GM21723 (cell line): ENCODE results near the gene HBM.
"Not testable (repeated sequence)": the region's sequence is repeated elsewhere in the genome, so short reads cannot be mapped to it uniquely, and the experiment has no call there.

ENCODE experiments used
- ATAC-seq: cut with Tn5 transposase; IDR thresholded peaks from one replicate; pipeline ENCODE4 v1.9.1; 2021; ENCODE audit warnings: mild to moderate bottlenecking, moderate library complexity; ENCODE audit not compliant: unreplicated experiment

The HBM gene

DNA sequence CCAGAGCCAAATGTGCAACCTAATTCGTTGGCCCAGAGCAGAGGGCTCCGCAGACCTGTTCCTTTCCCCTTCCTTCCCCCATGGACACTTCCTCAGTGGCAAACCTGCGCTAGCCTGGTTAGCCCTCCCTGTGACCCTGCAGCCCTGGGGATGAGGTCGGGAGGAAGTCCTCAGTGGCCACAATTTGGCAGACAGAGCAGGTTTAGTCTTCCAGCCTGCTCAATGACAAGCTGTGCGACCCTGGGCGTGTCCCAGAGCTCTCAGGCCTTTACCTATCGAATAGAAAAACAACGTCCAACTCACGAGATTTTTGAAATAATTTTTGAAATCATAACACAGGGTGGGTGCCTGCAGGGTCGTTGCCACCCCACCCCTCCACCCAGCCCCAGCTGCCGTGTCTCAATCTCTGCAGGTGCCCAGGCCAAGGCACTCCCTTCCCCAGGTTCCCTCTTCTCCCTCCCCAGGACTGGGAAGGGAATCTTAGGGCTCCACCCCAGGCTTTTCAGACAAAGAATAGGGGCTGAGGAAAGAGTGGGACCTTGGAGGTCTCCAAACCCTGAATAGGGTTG lies 1.4 kb downstream of the HBM start:
- no peak for ATAC-seq

DNA sequence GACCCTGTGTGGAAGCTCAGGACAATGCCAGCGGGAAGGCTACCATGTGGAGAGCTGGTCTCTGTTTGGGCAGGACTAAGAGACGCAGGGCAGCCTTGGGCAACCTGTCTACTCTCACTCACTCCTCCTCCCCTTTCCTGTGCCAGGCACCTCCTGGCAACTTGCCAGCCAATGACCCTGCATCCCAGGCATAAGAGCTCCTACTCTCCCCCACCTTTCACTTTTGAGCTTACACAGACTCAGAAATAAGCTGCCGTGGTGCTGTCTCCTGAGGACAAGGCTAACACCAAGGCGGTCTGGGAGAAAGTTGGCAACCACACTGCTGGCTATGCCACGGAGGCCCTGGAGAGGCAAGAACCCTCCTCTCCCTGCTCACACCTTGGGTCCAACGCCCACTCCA lies 2.6 kb downstream of the HBM start:
- no peak for ATAC-seq

DNA sequence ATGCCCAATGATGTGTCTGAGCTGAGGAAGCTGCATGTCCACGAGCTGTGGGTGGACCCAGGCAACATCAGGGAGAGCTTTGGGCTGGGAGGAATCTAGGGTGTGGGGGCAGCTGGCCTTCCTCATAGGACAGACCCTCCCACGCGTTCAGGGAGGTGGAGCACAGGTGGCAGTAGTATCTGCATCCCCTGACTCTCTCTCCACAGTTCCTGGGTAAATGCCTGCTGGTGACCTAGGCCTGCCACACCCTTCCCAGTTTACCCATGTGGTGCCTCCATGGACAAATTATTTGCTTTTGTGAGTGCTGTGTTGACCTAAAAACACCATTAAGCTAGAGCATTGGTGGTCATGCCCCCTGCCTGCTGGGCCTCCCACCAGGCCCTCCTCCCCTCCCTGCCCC lies 3.2 kb downstream of the HBM start:
- ATAC-seq, result no peak

DNA sequence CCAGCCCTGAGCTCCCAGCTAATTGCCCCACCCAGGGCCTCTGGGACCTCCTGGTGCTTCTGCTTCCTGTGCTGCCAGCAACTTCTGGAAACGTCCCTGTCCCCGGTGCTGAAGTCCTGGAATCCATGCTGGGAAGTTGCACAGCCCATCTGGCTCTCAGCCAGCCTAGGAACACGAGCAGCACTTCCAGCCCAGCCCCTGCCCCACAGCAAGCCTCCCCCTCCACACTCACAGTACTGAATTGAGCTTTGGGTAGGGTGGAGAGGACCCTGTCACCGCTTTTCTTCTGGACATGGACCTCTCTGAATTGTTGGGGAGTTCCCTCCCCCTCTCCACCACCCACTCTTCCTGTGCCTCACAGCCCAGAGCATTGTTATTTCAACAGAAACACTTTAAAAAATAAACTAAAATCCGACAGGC lies 4.3 kb downstream of the HBM start:
- ATAC-seq, result not testable (repeated sequence)

DNA sequence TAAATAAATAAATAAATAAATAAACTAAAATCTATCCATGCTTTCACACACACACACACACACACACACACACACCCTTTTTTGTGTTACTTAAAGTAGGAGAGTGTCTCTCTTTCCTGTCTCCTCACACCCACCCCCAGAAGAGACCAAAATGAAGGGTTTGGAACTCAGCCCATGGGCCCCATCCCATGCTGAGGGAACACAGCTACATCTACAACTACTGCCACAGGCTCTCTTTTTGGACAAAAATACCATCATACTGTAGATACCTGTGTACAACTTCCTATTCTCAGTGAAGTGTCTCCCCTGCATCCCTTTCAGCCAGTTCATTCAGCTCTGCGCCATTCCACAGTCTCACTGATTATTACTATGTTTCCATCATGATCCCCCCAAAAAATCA lies 5.0 kb downstream of the HBM start:
- ATAC-seq, result no peak

DNA sequence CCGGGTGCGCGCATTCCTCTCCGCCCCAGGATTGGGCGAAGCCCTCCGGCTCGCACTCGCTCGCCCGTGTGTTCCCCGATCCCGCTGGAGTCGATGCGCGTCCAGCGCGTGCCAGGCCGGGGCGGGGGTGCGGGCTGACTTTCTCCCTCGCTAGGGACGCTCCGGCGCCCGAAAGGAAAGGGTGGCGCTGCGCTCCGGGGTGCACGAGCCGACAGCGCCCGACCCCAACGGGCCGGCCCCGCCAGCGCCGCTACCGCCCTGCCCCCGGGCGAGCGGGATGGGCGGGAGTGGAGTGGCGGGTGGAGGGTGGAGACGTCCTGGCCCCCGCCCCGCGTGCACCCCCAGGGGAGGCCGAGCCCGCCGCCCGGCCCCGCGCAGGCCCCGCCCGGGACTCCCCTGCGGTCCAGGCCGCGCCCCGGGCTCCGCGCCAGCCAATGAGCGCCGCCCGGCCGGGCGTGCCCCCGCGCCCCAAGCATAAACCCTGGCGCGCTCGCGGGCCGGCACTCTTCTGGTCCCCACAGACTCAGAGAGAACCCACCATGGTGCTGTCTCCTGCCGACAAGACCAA lies 6.7 kb downstream of the HBM start, which contains the start of gene HBA2:
HBA2 (plus strand) TSS at position 503 of the 568 bp plus-strand sequence; CDS start at position 540, 37 bp downstream.
- not testable (repeated sequence) for ATAC-seq

DNA sequence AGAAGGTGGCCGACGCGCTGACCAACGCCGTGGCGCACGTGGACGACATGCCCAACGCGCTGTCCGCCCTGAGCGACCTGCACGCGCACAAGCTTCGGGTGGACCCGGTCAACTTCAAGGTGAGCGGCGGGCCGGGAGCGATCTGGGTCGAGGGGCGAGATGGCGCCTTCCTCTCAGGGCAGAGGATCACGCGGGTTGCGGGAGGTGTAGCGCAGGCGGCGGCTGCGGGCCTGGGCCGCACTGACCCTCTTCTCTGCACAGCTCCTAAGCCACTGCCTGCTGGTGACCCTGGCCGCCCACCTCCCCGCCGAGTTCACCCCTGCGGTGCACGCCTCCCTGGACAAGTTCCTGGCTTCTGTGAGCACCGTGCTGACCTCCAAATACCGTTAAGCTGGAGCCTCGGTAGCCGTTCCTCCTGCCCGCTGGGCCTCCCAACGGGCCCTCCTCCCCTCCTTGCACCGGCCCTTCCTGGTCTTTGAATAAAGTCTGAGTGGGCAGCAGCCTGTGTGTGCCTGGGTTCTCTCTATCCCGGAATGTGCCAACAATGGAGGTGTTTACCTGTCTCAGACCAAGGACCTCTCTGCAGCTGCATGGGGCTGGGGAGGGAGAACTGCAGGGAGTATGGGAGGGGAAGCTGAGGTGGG lies 7.6 kb downstream of the HBM start:
- ATAC-seq, result not testable (repeated sequence)

DNA sequence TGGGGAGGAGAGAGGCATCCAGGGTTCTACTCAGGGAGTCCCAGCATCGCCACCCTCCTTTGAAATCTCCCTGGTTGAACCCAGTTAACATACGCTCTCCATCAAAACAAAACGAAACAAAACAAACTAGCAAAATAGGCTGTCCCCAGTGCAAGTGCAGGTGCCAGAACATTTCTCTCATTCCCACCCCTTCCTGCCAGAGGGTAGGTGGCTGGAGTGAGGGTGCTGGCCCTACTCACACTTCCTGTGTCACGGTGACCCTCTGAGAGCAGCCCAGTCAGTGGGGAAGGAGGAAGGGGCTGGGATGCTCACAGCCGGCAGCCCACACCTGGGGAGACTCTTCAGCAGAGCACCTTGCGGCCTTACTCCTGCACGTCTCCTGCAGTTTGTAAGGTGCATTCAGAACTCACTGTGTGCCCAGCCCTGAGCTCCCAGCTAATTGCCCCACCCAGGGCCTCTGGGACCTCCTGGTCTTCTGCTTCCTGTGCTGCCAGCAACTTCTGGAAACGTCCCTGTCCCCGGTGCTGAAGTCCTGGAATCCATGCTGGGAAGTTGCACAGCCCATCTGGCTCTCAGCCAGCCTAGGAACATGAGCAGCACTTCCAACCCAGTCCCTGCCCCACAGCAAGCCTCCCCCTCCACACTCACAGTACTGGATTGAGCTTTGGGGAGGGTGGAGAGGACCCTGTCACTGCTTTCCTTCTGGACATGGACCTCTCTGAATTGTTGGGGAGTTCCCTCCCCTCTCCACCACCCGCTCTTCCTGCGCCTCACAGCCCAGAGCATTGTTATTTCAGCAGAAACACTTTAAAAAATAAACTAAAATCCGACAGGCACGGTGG lies 8.4 kb downstream of the HBM start:
- not testable (repeated sequence) for ATAC-seq

DNA sequence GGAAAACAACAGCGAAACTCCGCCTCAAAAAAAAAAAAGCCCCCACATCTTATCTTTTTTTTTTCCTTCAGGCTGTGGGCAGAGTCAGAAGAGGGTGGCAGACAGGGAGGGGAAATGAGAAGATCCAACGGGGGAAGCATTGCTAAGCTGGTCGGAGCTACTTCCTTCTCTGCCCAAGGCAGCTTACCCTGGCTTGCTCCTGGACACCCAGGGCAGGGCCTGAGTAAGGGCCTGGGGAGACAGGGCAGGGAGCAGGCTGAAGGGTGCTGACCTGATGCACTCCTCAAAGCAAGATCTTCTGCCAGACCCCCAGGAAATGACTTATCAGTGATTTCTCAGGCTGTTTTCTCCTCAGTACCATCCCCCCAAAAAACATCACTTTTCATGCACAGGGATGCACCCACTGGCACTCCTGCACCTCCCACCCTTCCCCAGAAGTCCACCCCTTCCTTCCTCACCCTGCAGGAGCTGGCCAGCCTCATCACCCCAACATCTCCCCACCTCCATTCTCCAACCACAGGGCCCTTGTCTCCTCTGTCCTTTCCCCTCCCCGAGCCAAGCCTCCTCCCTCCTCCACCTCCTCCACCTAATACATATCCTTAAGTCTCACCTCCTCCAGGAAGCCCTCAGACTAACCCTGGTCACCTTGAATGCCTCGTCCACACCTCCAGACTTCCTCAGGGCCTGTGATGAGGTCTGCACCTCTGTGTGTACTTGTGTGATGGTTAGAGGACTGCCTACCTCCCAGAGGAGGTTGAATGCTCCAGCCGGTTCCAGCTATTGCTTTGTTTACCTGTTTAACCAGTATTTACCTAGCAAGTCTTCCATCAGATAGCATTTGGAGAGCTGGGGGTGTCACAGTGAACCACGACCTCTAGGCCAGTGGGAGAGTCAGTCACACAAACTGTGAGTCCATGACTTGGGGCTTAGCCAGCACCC lies 9.5 kb downstream of the HBM start:
- ATAC-seq, result no peak

DNA sequence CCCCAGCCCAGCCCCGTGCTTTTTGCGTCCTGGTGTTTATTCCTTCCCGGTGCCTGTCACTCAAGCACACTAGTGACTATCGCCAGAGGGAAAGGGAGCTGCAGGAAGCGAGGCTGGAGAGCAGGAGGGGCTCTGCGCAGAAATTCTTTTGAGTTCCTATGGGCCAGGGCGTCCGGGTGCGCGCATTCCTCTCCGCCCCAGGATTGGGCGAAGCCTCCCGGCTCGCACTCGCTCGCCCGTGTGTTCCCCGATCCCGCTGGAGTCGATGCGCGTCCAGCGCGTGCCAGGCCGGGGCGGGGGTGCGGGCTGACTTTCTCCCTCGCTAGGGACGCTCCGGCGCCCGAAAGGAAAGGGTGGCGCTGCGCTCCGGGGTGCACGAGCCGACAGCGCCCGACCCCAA lies 10.2 kb downstream of the HBM start:
- not testable (repeated sequence) for ATAC-seq

DNA sequence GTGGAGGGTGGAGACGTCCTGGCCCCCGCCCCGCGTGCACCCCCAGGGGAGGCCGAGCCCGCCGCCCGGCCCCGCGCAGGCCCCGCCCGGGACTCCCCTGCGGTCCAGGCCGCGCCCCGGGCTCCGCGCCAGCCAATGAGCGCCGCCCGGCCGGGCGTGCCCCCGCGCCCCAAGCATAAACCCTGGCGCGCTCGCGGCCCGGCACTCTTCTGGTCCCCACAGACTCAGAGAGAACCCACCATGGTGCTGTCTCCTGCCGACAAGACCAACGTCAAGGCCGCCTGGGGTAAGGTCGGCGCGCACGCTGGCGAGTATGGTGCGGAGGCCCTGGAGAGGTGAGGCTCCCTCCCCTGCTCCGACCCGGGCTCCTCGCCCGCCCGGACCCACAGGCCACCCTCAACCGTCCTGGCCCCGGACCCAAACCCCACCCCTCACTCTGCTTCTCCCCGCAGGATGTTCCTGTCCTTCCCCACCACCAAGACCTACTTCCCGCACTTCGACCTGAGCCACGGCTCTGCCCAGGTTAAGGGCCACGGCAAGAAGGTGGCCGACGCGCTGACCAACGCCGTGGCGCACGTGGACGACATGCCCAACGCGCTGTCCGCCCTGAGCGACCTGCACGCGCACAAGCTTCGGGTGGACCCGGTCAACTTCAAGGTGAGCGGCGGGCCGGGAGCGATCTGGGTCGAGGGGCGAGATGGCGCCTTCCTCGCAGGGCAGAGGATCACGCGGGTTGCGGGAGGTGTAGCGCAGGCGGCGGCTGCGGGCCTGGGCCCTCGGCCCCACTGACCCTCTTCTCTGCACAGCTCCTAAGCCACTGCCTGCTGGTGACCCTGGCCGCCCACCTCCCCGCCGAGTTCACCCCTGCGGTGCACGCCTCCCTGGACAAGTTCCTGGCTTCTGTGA lies 11.0 kb downstream of the HBM start, which contains the start of gene HBA1:
HBA1 (plus strand) TSS at position 204 of the 906 bp plus-strand sequence; CDS start at position 241, 37 bp downstream.
- not testable (repeated sequence) for ATAC-seq

DNA sequence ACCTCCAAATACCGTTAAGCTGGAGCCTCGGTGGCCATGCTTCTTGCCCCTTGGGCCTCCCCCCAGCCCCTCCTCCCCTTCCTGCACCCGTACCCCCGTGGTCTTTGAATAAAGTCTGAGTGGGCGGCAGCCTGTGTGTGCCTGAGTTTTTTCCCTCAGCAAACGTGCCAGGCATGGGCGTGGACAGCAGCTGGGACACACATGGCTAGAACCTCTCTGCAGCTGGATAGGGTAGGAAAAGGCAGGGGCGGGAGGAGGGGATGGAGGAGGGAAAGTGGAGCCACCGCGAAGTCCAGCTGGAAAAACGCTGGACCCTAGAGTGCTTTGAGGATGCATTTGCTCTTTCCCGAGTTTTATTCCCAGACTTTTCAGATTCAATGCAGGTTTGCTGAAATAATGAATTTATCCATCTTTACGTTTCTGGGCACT lies 11.6 kb downstream of the HBM start:
- ATAC-seq, result no peak

DNA sequence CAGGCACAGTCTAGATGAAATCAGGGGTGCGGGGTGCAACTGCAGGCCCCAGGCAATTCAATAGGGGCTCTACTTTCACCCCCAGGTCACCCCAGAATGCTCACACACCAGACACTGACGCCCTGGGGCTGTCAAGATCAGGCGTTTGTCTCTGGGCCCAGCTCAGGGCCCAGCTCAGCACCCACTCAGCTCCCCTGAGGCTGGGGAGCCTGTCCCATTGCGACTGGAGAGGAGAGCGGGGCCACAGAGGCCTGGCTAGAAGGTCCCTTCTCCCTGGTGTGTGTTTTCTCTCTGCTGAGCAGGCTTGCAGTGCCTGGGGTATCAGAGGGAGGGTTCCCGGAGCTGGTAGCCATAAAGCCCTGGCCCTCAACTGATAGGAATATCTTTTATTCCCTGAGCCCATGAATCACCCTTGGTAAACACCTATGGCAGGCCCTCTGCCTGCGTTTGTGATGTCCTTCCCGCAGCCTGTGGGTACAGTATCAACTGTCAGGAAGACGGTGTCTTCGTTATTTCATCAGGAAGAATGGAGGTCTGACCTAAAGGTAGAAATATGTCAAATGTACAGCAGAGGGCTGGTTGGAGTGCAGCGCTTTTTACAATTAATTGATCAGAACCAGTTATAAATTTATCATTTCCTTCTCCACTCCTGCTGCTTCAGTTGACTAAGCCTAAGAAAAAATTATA lies 12.3 kb downstream of the HBM start:
- no peak for ATAC-seq

DNA sequence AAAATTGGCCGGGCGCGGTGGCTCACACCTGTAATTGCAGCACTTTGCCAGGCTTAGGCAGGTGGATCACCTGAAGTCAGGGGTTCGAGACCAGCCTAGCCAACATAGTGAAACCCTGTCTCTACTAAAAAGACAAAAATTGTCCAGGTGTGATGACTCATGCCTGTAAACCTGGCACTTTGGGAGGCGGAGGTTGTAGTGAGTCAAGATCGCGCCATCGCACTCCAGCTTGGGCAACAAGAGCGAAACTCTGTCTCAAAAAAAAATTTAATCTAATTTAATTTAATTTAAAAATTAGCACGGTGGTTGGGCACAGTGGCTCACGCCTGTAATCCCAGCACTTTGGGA lies 12.9 kb downstream of the HBM start:
- no peak for ATAC-seq

DNA sequence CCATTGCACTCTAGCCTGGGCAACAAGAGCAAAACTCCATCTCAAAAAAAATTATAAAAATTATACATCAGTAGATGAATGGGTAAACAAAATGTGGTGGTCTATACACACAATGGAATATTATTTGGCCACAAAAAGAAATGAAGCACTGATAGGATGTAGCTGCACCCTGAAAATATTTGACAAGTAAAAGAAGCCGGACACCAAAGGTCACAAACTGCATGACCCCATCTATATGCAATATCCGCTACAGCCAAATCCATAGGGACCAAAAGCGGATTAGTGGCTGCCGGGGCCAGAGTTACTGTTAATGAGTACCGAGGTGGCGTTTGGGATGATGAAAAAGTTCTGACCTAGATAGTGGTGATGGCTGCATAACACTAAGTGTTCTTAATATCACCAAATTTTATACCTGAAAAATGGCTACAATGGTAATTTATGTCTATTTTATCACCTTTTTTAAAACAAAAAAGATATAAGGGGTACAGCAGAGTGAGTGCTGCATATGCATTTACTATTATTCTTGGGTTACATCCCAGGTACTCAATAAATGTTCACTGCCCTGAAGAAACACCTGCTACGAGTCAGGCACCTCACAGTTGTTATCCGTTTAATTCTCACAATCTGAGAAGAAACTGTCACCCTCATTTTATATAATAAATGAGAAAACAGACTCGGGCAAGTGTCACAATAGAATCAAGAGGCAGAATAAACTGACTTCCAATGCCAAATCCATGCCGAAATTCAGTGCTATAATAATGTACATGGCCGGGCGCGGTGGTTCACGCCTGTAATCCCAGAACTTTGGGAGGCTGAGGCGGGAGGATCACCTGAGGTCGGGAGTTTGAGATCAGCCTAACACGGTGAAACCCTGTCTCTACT lies 13.7 kb downstream of the HBM start:
- ATAC-seq, result no peak

DNA sequence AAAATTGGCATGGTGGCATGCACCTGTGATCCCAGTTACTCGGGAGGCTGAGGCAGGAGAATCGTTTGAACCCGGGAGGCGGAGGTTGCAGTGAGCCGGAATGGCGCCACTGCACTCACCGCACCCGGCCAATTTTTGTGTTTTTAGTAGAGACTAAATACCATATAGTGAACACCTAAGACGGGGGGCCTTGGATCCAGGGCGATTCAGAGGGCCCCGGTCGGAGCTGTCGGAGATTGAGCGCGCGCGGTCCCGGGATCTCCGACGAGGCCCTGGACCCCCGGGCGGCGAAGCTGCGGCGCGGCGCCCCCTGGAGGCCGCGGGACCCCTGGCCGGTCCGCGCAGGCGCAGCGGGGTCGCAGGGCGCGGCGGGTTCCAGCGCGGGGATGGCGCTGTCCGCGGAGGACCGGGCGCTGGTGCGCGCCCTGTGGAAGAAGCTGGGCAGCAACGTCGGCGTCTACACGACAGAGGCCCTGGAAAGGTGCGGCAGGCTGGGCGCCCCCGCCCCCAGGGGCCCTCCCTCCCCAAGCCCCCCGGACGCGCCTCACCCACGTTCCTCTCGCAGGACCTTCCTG lies 14.4 kb downstream of the HBM start, which contains the start of gene HBQ1:
HBQ1 (plus strand) TSS at position 359 of the 575 bp plus-strand sequence; CDS start at position 387, 28 bp downstream.
- no peak for ATAC-seq
